Type B pancreatic cell (in vitro differentiated cells): ENCODE measurements around the gene ATXN7L2. TPM values are rescaled to one million over a fixed set of nuclear protein-coding genes. Genes with fewer than 3 reads are reported as not detected.

ENCODE experiments used
- DNase-seq: peaks from one replicate; pipeline ENCODE4 v3.0.0; 2021; ENCODE audit warnings: mixed read lengths; ENCODE audit not compliant: unreplicated experiment; ENCODE audit errors: extremely low spot score
- H3K27ac Mint-ChIP-seq: 2 replicates; pipeline ENCODE4 v1.8.0; 2021; ENCODE audit warnings: mild to moderate bottlenecking, mixed read lengths
- H3K27me3 Mint-ChIP-seq: 2 replicates; pipeline ENCODE4 v1.8.0; 2021; ENCODE audit warnings: mixed read lengths
- H3K36me3 Mint-ChIP-seq: 2 replicates; pipeline ENCODE4 v1.8.0; 2021; ENCODE audit warnings: mixed read lengths
- H3K4me1 Mint-ChIP-seq: one replicate; pipeline ENCODE4 v1.8.0; 2021; ENCODE audit warnings: mixed read lengths; ENCODE audit not compliant: unreplicated experiment
- H3K4me3 Mint-ChIP-seq: 2 replicates; pipeline ENCODE4 v1.8.0; 2021; ENCODE audit warnings: mild to moderate bottlenecking, mixed read lengths
- H3K9me3 Mint-ChIP-seq: 2 replicates; pipeline ENCODE4 v1.8.0; 2021; ENCODE audit warnings: mixed read lengths
- CTCF ChIP-seq: fragments of 200-600 bp; sonication (generic); conservative IDR thresholded peaks from 2 replicates; pipeline ENCODE4 v1.5.0; 2021; ENCODE audit warnings: antibody characterized with exemption, mild to moderate bottlenecking
- total RNA-seq: library from RNA; stranded (reverse); gene quantifications from 2 replicates; pipeline ENCODE4 v1.2.1, GENCODE V29; 2021; ENCODE audit warnings: low replicate concordance

ATXN7L2 gene
- total RNA-seq, 1 donor from 2014 or later = 12.0 TPM

GRCh38 chr1:109539676-109540075 is 56.0 kb downstream of the ATXN7L2 start, which contains the start of gene GPR61:
GPR61 (plus strand) TSS chr1:109539872; CDS start chr1:109543023, 3,151 bp downstream.
- H3K36me3 Mint-ChIP-seq = no peaks in the 10 kb centered on the region
- no peaks in the 10 kb centered on the region for H3K9me3 Mint-ChIP-seq
- no peak for DNase-seq
- no peak within 1 kb of the TSS for H3K4me3 Mint-ChIP-seq
- peaks cover 48% of the 10 kb centered on the region for H3K27me3 Mint-ChIP-seq
- no peaks in the 10 kb centered on the region for H3K4me1 Mint-ChIP-seq
- no peak within 1 kb of the TSS for H3K27ac Mint-ChIP-seq
- TF ChIP-seq CTCF = no peak

GRCh38 chr1:109541102-109541501 is 57.4 kb downstream of the ATXN7L2 start:
- Mint-ChIP-seq H3K27ac (no peak overlapping the region), H3K9me3 (no peaks in the 10 kb centered on the region), H3K4me1 (peaks cover under 1% of the 10 kb centered on the region), H3K36me3 (no peaks in the 10 kb centered on the region), H3K27me3 (peaks cover 45% of the 10 kb centered on the region), H3K4me3 (no peak overlapping the region)
- TF ChIP-seq CTCF = no peak
- no peak for DNase-seq

Other genes starting within 250 kb of the ATXN7L2 start
- 23.4 and 35.5 TPM in 2 replicates for gene CELSR2, start 234.4 kb upstream of the ATXN7L2 start, total RNA-seq
- 10.3 and 46.2 TPM in 2 replicates for gene PSRC1, start 200.8 kb upstream of the ATXN7L2 start, total RNA-seq
- 0.48 and 0.60 TPM in 2 replicates for gene MYBPHL, start 176.9 kb upstream of the ATXN7L2 start, total RNA-seq
- 52.3 and 88.6 TPM in 2 replicates for gene SORT1, start 86.0 kb upstream of the ATXN7L2 start, total RNA-seq
- gene PSMA5, start 57.5 kb upstream of the ATXN7L2 start, total RNA-seq = 84.3 and 85.7 TPM in 2 replicates
- 0.33 and 0.58 TPM in 2 replicates for gene SYPL2, start 17.4 kb upstream of the ATXN7L2 start, total RNA-seq
- 10.4 and 14.3 TPM in 2 replicates for gene CYB561D1, start 10.2 kb downstream of the ATXN7L2 start, total RNA-seq
- gene AMIGO1, start 25.8 kb downstream of the ATXN7L2 start, total RNA-seq = 5.4 and 6.1 TPM in 2 replicates
- not detected in 2 replicates for gene GPR61, start 56.0 kb downstream of the ATXN7L2 start, total RNA-seq
- 8.8 and 8.9 TPM in 2 replicates for gene GNAI3, start 64.7 kb downstream of the ATXN7L2 start, total RNA-seq
- not detected in 2 replicates for gene GNAT2, start 135.7 kb downstream of the ATXN7L2 start, total RNA-seq
- 71.1 and 105 TPM in 2 replicates for gene AMPD2, start 135.9 kb downstream of the ATXN7L2 start, total RNA-seq
- 37.5 and 42.2 TPM in 2 replicates for gene GSTM4, start 172.2 kb downstream of the ATXN7L2 start, total RNA-seq
- gene GSTM2, start 184.2 kb downstream of the ATXN7L2 start, total RNA-seq = 26.8 and 75.6 TPM in 2 replicates
- gene GSTM1, start 203.9 kb downstream of the ATXN7L2 start, total RNA-seq = 6.6 and 37.3 TPM in 2 replicates
- gene GSTM5, start 228.3 kb downstream of the ATXN7L2 start, total RNA-seq = 0.17 and 0.52 TPM in 2 replicates